Measurements from ENCODE around the gene IGSF3. TPM values are rescaled to one million over a fixed set of nuclear protein-coding genes. Genes with fewer than 3 reads are reported as not detected.

Gene IGSF3
- total RNA-seq, 1 donor from 2014 or later: 0.48 TPM

- no peak for DNase-seq (ENCODE audit: low spot score)
- ATAC-seq: no peak
Observed at GRCh38 chr1:116532671-116533428, 134.7 kb downstream of the IGSF3 start.

GRCh38 chr1:116531917-116532316 lies 135.6 kb downstream of the IGSF3 start:
- ATAC-seq (no peak), DNase-seq (ENCODE audit: low spot score) (no peak)

GRCh38 chr1:116529681-116530080 lies 137.9 kb downstream of the IGSF3 start:
- DNase-seq (ENCODE audit: low spot score) (no peak), ATAC-seq (no peak)

- ATAC-seq (no peak), DNase-seq (ENCODE audit: low spot score) (no peak)
Observed at GRCh38 chr1:116529199-116529631, 138.3 kb downstream of the IGSF3 start.

GRCh38 chr1:116528329-116529083 lies 139.0 kb downstream of the IGSF3 start:
- DNase-seq (ENCODE audit: low spot score) (no peak), ATAC-seq (no peak)

GRCh38 chr1:116525440-116525839 lies 142.1 kb downstream of the IGSF3 start:
- ATAC-seq (no peak), DNase-seq (ENCODE audit: low spot score) (no peak)

Other genes with a start within 250 kb of the IGSF3 start
- 2.7 TPM for gene CD58, start 96.7 kb downstream of the IGSF3 start, total RNA-seq
- 0.43 TPM for gene CD2, start 86.7 kb upstream of the IGSF3 start, total RNA-seq
- gene PTGFRN, start 242.2 kb upstream of the IGSF3 start, total RNA-seq: 11.9 TPM

Measured in left lobe of liver (tissue), 2 donors.